H1 (cell line): ENCODE data around the gene CIITA. TPM values are rescaled to one million over a fixed set of nuclear protein-coding genes. Genes with fewer than 3 reads are reported as not detected.

Experiments
- BCL11A ChIP-seq, 2 experiments: IDR thresholded peaks; one replicate each; pipeline ENCODE4 v1.6.1; 2011; ENCODE audit warnings: low read depth in 2 of 2, low read length in 2 of 2, mild to moderate bottlenecking in 2 of 2
- RFX5 ChIP-seq: IDR thresholded peaks from 2 replicates; pipeline ENCODE4 v1.6.1; 2011; ENCODE audit warnings: low read depth, low read length, improper control_type of control experiment, borderline replicate concordance
- SIRT6 ChIP-seq: IDR thresholded peaks from one replicate; pipeline ENCODE4 v1.7.1; 2012; ENCODE audit warnings: low read length, inconsistent platforms
- SIX5 ChIP-seq: IDR thresholded peaks from 2 replicates; pipeline ENCODE4 v1.6.1; 2011; ENCODE audit warnings: mild to moderate bottlenecking, low read depth, low read length
- polyA plus RNA-seq, 7 experiments: library from polyadenylated mRNA; depleted of rRNA in 3 of 7; stranded (reverse) in 5 of 7; unstranded in 2 of 7; fragments of >200 nt in 5 of 7; fragments of 200-250 nt in 2 of 7; gene quantifications; 1 replicate in 5 of 7; 2 replicates in 1 of 7; 4 replicates in 1 of 7; pipeline versions ENCODE4 v1.2.1 to v1.2.3, GENCODE V29; 2011 to 2013; ENCODE audit warnings: missing spikeins in 2 of 7, mixed read lengths in 2 of 7
- total RNA-seq: library from RNA; stranded (reverse); fragmentation: NEBNext Ultra II Directional; extraction: Animal tissue kit (Norgen Biotek cat#: 25700); gene quantifications from 2 replicates; pipeline ENCODE4 v1.2.1, GENCODE V29; 2021

CIITA gene
- total and polyA plus RNA-seq, 2 of the 8 experiments (the other 6 are each of a cell fraction or from before 2014, with no cell fraction given), result 0.07 to 0.17 TPM

GRCh38 chr16:10865991-10866966 lies 10.7 kb upstream of the CIITA start (continued):
- TF ChIP-seq RFX5, result no peak
- no peak for TF ChIP-seq SIX5
- no peak for TF ChIP-seq BCL11A (IDR thresholded peaks at IDR 0.05; ENCODE audit: low read depth in 2 of 2, low read length in 2 of 2)
- TF ChIP-seq SIRT6, result no peak
